GM12891 (cell line): ENCODE results near the gene ACTR10.

Experiments
- POLR2A ChIP-seq: IDR thresholded peaks from 2 replicates; pipeline ENCODE4 v1.6.1; 2011; ENCODE audit warnings: low read depth, low read length, control low read depth
- POLR2AphosphoS5 ChIP-seq: IDR thresholded peaks from 2 replicates; pipeline ENCODE4 v1.6.1; 2011; ENCODE audit warnings: low read depth, low read length, control low read depth
- POU2F2 ChIP-seq: IDR thresholded peaks from 2 replicates; pipeline ENCODE4 v1.6.1; 2011; ENCODE audit warnings: low read depth, mild to moderate bottlenecking, control low read depth, low read length, moderate library complexity
- SPI1 ChIP-seq: IDR thresholded peaks from 2 replicates; pipeline ENCODE4 v1.6.1; 2011; ENCODE audit warnings: low read depth, low read length, control low read depth
- TAF1 ChIP-seq: IDR thresholded peaks from 2 replicates; pipeline ENCODE4 v1.6.1; 2011; ENCODE audit warnings: low read depth, low read length, control low read depth

DNA sequence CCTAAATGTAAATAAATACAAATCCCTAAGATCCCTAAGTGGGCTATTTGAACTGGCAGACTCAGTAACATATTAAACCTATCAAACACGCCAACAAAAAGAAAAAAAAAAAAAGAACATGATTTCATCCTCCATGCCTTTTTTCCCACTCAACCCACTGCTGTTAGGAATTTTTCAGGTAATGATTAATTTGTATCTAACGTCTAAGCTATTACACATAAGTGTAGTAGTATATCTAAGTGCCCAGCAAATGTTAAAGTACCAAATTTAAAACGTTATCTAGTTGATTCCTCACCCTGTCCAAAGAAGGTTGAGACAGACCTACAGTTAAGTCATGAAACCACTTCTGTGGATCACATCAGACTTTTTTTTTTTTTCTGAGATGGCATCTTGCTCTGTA, 82.0 kb downstream of the ACTR10 start:
- TF ChIP-seq POLR2A (no peak), SPI1 (no peak), POU2F2 (no peak), TAF1 (no peak), POLR2AphosphoS5 (no peak)
